GM06990 (cell line): ENCODE results near the gene GREM1.

Experiments
- DNase-seq: peaks from one replicate; pipeline ENCODE4 v3.0.0-alpha.2; 2011; ENCODE audit not compliant: insufficient read length; ENCODE audit errors: extremely low read depth
- H3K27me3 ChIP-seq: replicated peaks from 2 replicates; pipeline ENCODE4 v1.6.0; 2011; ENCODE audit warnings: low read length; ENCODE audit not compliant: control insufficient read depth, insufficient read depth
- H3K36me3 ChIP-seq: 2 replicates; pipeline ENCODE4 v1.5.1; 2011; ENCODE audit warnings: low read length; ENCODE audit not compliant: control insufficient read depth, insufficient read depth
- H3K4me3 ChIP-seq: replicated peaks from 2 replicates; pipeline ENCODE4 v1.5.1; 2011; ENCODE audit warnings: low read depth, mild to moderate bottlenecking, control low read depth, low read length
- CTCF ChIP-seq: IDR thresholded peaks from 2 replicates; pipeline ENCODE4 v1.5.1; 2011; ENCODE audit warnings: low read length, control low read depth, mild to moderate bottlenecking, inconsistent platforms; ENCODE audit not compliant: insufficient read depth, poor library complexity, severe bottlenecking

The GREM1 gene

GRCh38 chr15:32707436-32707835, 10.4 kb upstream of the GREM1 start:
- TF ChIP-seq CTCF: no peak
- DNase-seq: no peak
- peaks cover 2% of the 10 kb centered on the region for H3K27me3 ChIP-seq
- no peak overlapping the region for H3K4me3 ChIP-seq
- H3K36me3 ChIP-seq: no peaks in the 10 kb centered on the region

GRCh38 chr15:32709295-32710033, 8.3 kb upstream of the GREM1 start:
- no peak for TF ChIP-seq CTCF
- no peaks in the 10 kb centered on the region for H3K36me3 ChIP-seq
- DNase-seq: no peak
- no peak overlapping the region for H3K4me3 ChIP-seq
- peaks cover 2% of the 10 kb centered on the region for H3K27me3 ChIP-seq

GRCh38 chr15:32715276-32715675, 2.5 kb upstream of the GREM1 start:
- H3K36me3 ChIP-seq: no peaks in the 10 kb centered on the region
- no peak for TF ChIP-seq CTCF
- no peak overlapping the region for H3K4me3 ChIP-seq
- H3K27me3 ChIP-seq: no peaks in the 10 kb centered on the region; the same call in 1 of the 2 replicates
- peak; percentile 13 for DNase-seq

- H3K36me3 ChIP-seq: no peaks in the 10 kb centered on the region
- no peaks in the 10 kb centered on the region; the same call in 1 of the 2 replicates for H3K27me3 ChIP-seq
- no peak for TF ChIP-seq CTCF
- no peak overlapping the region for H3K4me3 ChIP-seq
- no peak for DNase-seq
Measured at GRCh38 chr15:32716216-32716914, 1.4 kb upstream of the GREM1 start.

- DNase-seq: no peak
- Histone ChIP-seq H3K27me3 (no peaks in the 10 kb centered on the region; the same call in 1 of the 2 replicates), H3K4me3 (no peak overlapping the region), H3K36me3 (no peaks in the 10 kb centered on the region)
- TF ChIP-seq CTCF: no peak
Measured at GRCh38 chr15:32716915-32717425, 834 bp upstream of the GREM1 start.
